ENCODE measurements around the gene PGD.
"Not testable (repeated sequence)": the region's sequence is repeated elsewhere in the genome, so short reads cannot be mapped to it uniquely, and the experiment has no call there.

Gene PGD

GRCh38 chr1:10421637-10422036 lies 22.8 kb downstream of the PGD start:
- H2AFZ ChIP-seq (ENCODE audit: low read depth, low read length) = no peak overlapping the region
- no peak overlapping the region for H3K4me2 ChIP-seq (ENCODE audit: low read length)
- no peak overlapping the region for H3K9ac ChIP-seq (ENCODE audit: low read length)
- no peak overlapping the region for H3K27ac ChIP-seq (ENCODE audit: low read length)
- H3K4me1 ChIP-seq (ENCODE audit: low read length) = no peaks in the 10 kb centered on the region
- H3K4me3 ChIP-seq (ENCODE audit: low read length) = no peak overlapping the region
- no peaks in the 10 kb centered on the region for H4K20me1 ChIP-seq (ENCODE audit: insufficient read depth, low read length)
- H3K36me3 ChIP-seq (replicated peaks; ENCODE audit: low read depth, low read length) = peaks cover 8% of the 10 kb centered on the region
- no peaks in the 10 kb centered on the region for H3K9me3 ChIP-seq (ENCODE audit: insufficient read depth, low read length)
- H3K79me2 ChIP-seq (ENCODE audit: low read length) = no peaks in the 10 kb centered on the region
- H3K27me3 ChIP-seq (ENCODE audit: low read depth, low read length) = no peaks in the 10 kb centered on the region
- no peak for TF ChIP-seq CTCF (IDR thresholded peaks at IDR 0.05; ENCODE audit: low read depth, low read length)
- no peak for TF ChIP-seq EZH2phosphoT487 (IDR thresholded peaks at IDR 0.05; ENCODE audit: low read depth)

- Histone ChIP-seq H3K79me2 (ENCODE audit: low read length) (no peaks in the 10 kb centered on the region), H3K27me3 (ENCODE audit: low read depth, low read length) (no peaks in the 10 kb centered on the region), H3K4me3 (ENCODE audit: low read length) (no peak overlapping the region), H4K20me1 (ENCODE audit: insufficient read depth, low read length) (no peaks in the 10 kb centered on the region), H3K36me3 (replicated peaks; ENCODE audit: low read depth, low read length) (no peaks in the 10 kb centered on the region), H3K9ac (ENCODE audit: low read length) (no peak overlapping the region), H3K4me2 (ENCODE audit: low read length) (no peak overlapping the region), H3K27ac (ENCODE audit: low read length) (no peak overlapping the region), H3K9me3 (ENCODE audit: insufficient read depth, low read length) (no peaks in the 10 kb centered on the region), H2AFZ (ENCODE audit: low read depth, low read length) (no peak overlapping the region), H3K4me1 (ENCODE audit: low read length) (0 out of 2 replicates have a peak, but pooled peaks cover 2% of the 10 kb centered on the region)
- TF ChIP-seq EZH2phosphoT487 (IDR thresholded peaks at IDR 0.05; ENCODE audit: low read depth) = no peak
- no peak for TF ChIP-seq CTCF (IDR thresholded peaks at IDR 0.05; ENCODE audit: low read depth, low read length)
Measured at GRCh38 chr1:10424034-10424433, 25.2 kb downstream of the PGD start.

- no peaks in the 10 kb centered on the region for H3K27me3 ChIP-seq (ENCODE audit: low read depth, low read length)
- no peak overlapping the region for H3K27ac ChIP-seq (ENCODE audit: low read length)
- no peak overlapping the region for H3K9ac ChIP-seq (ENCODE audit: low read length)
- TF ChIP-seq CTCF (IDR thresholded peaks at IDR 0.05; ENCODE audit: low read depth, low read length) (no peak), EZH2phosphoT487 (IDR thresholded peaks at IDR 0.05; ENCODE audit: low read depth) (no peak)
- no peak overlapping the region for H3K4me2 ChIP-seq (ENCODE audit: low read length)
- H3K4me1 ChIP-seq (ENCODE audit: low read length) = peaks cover 5% of the 10 kb centered on the region; the same call in 1 of the 2 replicates
- no peaks in the 10 kb centered on the region for H3K36me3 ChIP-seq (replicated peaks; ENCODE audit: low read depth, low read length)
- H3K79me2 ChIP-seq (ENCODE audit: low read length) = no peaks in the 10 kb centered on the region
- H2AFZ ChIP-seq (ENCODE audit: low read depth, low read length) = no peak overlapping the region
- H3K9me3 ChIP-seq (ENCODE audit: insufficient read depth, low read length) = no peaks in the 10 kb centered on the region
- no peaks in the 10 kb centered on the region for H4K20me1 ChIP-seq (ENCODE audit: insufficient read depth, low read length)
- H3K4me3 ChIP-seq (ENCODE audit: low read length) = no peak overlapping the region
Measured at GRCh38 chr1:10424651-10425050, 25.8 kb downstream of the PGD start.

- not testable (repeated sequence) for H3K4me3 ChIP-seq (ENCODE audit: low read length); H3K9me3 ChIP-seq (ENCODE audit: insufficient read depth, low read length); H2AFZ ChIP-seq (ENCODE audit: low read depth, low read length); H3K79me2 ChIP-seq (ENCODE audit: low read length); H3K9ac ChIP-seq (ENCODE audit: low read length); H3K27ac ChIP-seq (ENCODE audit: low read length); H3K4me1 ChIP-seq (ENCODE audit: low read length); H4K20me1 ChIP-seq (ENCODE audit: insufficient read depth, low read length); H3K4me2 ChIP-seq (ENCODE audit: low read length); H3K27me3 ChIP-seq (ENCODE audit: low read depth, low read length); H3K36me3 ChIP-seq (replicated peaks; ENCODE audit: low read depth, low read length)
Measured at GRCh38 chr1:10425826-10426534, 27.1 kb downstream of the PGD start.

- H3K9me3 ChIP-seq (ENCODE audit: insufficient read depth, low read length); H3K36me3 ChIP-seq (replicated peaks; ENCODE audit: low read depth, low read length); H3K79me2 ChIP-seq (ENCODE audit: low read length); H3K4me3 ChIP-seq (ENCODE audit: low read length); H3K27me3 ChIP-seq (ENCODE audit: low read depth, low read length); H2AFZ ChIP-seq (ENCODE audit: low read depth, low read length); H3K27ac ChIP-seq (ENCODE audit: low read length); H3K4me2 ChIP-seq (ENCODE audit: low read length); H3K9ac ChIP-seq (ENCODE audit: low read length); H4K20me1 ChIP-seq (ENCODE audit: insufficient read depth, low read length): not testable (repeated sequence)
- H3K4me1 ChIP-seq (ENCODE audit: low read length) = peaks cover 10% of the 10 kb centered on the region
Measured at GRCh38 chr1:10426535-10426848, 27.6 kb downstream of the PGD start.

Data from OCI-LY3 (cell line).